Prostate gland (tissue), 2 donors: ENCODE data around the gene KLF1.

Experiments
- CTCF ChIP-seq, 4 experiments: fragments of 200-600 bp in 2 of 4; fragments of 450-650 bp in 2 of 4; sonication (generic) in 2 of 4; IDR thresholded peaks; 1 replicate in 3 of 4; 2 replicates in 1 of 4; pipeline ENCODE4 v1.5.1; 2016 to 2019; ENCODE audit warnings: antibody characterized with exemption in 4 of 4, mild to moderate bottlenecking in 2 of 4, moderate library complexity in 2 of 4
- POLR2A ChIP-seq: fragments of 450-650 bp; IDR thresholded peaks from one replicate; pipeline ENCODE4 v1.6.1; 2016; ENCODE audit warnings: antibody characterized with exemption, mild to moderate bottlenecking
- POLR2AphosphoS5 ChIP-seq: sonication (generic); formaldehyde crosslinking; IDR thresholded peaks from one replicate; pipeline ENCODE4 v1.6.1; 2017; ENCODE audit warnings: antibody characterized with exemption

GRCh38 chr19:12865746-12866415, 21.1 kb downstream of the KLF1 start:
- TF ChIP-seq CTCF (IDR thresholded peaks at IDR 0.05) (no peak), POLR2AphosphoS5 (no peak), POLR2A (no peak)
